HCEC 1CT (cell line): Measurements from ENCODE around the gene MESD.
A peak's percentile ranks its signal among the peaks of the same experiment; 100 is the strongest.

Experiments
- DNase-seq: peaks from one replicate; pipeline ENCODE4 v3.0.0-alpha.2; 2017

MESD gene

DNA sequence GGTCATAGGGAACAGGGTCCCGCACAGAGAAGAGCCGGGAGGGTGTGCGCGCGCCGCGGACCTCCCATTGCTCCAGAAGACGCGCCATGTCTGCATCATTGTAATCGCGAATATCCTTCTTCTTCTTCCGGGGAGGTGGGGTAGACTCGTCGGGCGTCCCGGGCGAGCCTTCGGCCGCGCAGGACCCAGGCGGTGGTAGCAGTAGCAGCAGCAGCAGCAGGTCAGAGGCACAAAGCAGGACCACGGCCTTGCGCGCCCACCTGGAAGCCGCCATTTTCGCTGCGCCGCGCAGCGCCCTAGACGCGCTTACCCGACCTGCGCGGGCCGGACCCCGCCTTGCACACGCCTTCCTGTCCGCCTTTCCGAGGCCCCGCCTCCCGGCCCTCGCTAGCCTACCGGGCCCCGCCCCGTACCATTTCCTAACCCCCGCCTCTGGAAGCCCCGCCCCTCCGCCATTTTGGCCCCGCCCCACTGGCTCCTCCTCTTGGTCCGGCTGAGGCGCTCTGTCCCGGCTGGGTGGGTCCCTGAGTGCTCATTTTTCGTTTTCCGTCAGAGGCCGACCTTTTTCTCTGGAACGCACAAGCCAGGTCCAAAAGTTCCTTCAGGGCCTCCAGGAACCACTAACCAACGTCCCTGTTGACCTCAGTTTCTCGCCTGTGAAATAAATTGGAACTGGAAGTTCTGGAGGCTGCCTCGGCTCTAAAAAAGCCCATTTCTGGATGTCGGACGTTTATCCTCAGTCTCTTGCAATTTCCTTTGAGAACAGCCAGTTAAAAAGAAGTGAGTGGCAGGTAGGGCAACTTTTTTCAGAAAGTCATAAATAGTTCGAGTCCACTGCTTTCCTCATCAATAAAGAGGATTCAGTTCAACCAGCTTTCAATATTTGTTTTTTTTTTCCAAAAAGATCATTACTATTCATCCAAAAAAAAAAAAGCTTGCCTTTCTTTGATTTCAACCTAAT, at the start of gene MESD:
TSS of gene MESD (minus strand) at position 302 of the 961 bp plus-strand sequence. CDS start at position 274, 28 bp downstream.
- DNase-seq, result peak; percentile 96

DNA sequence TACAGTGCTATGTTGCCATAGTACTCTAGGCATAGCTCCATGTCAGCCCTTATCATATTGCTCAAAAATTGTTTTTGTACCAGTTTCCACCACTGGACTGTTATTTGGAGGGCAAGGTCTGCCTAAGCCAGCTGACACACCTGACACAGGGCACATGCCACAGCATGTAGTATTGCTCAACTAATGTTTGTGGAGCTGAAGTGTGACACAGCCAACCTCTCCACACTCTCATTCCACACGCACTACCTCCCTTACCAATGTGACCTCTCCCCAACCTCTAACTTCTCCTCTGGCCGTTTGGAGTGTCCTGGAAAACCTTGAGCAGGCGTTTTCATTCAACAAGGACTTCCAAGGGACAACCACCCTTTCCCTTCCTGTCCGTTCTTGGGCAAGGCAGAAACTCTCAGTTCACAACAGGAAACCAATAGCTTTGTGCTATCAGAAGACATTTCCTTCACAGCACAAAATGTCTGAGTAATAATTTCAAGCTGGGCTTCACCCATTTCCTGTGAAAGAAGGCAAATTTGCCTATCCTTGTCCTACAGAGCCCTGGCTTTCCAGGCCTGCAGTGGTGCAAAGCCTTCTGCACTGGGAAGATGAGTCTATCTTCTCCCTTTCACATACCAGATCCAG, 49.5 kb upstream of the MESD start:
- no peak for DNase-seq

DNA sequence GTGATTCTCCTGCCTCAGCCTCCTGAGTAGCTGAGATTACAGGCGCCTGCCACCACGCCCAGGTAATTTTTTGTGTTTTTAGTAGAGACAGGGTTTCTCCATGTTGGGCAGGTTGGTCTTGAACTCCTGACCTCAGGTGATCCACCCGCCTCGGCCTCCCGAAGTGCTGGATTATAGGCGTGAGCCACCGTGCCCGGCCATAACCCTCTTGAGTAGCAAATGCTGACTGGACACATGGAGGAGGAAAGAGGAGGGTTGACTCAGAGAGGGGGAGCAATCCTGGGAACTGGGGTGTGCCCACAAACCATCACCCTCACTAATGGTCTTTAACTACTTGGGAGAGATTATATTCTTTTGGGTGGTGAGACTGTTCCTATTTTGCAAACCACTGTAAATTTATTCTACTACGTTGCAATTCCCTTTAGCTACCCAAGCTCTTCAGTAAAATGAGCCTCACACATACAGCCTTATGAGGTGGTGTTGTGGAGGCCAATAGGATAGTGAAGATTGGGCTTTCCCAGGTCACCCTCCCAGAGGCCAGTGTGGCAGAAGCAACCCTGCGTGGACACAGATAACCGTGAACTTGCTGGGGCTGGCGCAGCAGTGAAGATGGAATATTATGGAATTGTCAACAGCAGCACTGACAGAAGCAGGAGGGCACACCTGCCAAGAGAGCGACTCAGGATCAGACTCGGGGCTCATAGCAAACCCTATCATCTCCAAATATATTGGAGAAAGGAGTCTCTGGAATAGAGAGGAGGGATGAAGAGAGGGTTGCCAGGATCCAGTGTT, 48.5 kb upstream of the MESD start:
- no peak for DNase-seq

DNA sequence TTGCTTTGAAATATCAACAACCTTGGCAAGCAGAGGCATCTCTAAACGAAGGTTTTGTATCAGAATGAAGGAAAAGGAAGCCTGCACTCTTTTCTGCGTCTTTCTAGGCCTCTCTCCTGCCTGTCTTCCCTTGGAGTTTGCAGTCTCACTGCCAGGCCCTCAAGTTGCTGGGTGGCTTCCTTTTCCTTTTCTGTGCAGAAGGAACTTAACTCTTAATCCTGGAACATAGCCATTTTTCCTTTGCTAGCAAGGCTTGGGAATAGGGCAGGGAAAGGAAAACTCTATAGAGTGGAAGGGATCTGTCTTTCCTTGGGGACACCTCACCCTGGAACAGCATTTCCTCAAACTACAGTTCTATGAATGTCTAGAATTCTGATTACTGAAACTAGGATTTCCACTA, 43.9 kb upstream of the MESD start:
- no peak for DNase-seq

DNA sequence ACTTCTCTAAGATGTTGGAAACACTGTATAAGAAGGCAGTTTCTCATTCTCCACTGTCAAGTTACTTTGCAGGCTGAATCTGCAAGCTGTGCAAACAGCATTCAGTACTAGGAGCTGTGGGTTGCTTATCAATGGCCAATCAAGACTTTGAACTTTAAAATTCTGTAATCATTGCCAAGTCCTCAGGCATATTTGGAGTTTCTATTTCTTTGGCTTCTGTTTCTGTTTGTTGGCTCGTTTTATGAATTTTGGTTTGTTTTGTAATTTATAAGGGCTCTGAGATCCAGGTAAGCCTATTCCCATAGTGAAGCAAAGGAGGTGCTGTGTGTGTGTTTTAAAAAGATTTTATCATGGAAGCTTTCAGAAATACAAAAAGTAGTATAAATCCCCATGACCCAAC, 43.2 kb upstream of the MESD start:
- no peak for DNase-seq

DNA sequence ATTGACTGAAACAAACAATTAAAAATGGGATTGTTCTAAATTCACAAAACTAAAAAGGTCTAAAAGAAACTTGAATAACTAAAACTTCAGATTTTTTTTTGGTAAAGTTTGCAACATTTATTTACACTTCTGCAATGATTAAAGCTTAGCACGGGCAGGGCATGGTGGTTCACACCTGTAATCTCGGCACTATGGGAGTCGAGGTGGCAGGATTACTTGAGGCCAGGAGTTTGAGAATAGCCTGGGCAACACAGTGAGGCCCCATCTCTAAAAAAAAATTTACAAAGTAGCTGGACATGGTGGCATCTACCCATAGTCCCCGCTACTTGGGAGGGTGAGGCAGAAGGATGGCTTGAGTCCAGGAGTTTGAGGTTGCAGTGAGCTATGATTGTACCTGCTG, 42.7 kb upstream of the MESD start:
- DNase-seq, result no peak

DNA sequence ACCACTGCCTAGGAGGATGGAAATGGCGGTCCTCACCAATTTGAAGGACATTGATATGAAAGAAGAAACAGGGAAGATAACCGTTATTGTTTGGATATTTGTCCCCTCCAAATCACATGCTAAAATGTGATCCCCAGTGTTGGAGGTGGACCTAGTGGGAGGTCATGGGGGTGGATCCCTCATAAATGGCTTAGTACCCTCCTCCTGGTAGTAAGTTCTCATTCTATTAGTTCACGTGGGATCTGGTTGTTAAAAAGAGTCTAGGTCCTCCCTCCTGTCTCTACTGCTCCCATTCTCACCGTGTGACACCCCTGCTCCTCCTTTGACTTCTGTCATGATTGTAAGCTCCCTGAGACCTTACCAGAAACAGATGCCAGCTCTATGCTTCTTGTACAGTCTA, 41.6 kb upstream of the MESD start:
- no peak for DNase-seq

DNA sequence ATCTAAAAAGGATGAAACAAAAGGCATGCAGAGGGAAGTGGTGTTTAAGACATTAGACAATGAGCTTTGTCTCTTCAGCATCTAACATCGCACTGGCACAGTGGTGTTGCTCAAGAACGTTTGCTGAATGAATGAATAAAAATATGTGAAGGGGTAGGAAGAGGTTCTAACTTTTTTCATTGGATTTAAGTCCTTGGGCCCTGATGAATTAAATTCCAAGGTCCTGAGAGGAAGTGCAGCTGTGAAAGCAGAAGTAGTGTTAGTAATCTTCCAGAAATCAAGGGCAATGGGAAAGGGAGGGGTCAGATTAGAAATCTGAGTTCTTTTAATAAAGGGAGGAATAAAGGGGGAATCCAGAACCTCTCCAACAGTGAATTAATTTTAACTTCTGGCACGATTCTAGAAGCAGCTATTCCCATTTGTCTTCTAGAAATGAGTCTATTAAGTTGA, 40.7 kb upstream of the MESD start:
- no peak for DNase-seq

DNA sequence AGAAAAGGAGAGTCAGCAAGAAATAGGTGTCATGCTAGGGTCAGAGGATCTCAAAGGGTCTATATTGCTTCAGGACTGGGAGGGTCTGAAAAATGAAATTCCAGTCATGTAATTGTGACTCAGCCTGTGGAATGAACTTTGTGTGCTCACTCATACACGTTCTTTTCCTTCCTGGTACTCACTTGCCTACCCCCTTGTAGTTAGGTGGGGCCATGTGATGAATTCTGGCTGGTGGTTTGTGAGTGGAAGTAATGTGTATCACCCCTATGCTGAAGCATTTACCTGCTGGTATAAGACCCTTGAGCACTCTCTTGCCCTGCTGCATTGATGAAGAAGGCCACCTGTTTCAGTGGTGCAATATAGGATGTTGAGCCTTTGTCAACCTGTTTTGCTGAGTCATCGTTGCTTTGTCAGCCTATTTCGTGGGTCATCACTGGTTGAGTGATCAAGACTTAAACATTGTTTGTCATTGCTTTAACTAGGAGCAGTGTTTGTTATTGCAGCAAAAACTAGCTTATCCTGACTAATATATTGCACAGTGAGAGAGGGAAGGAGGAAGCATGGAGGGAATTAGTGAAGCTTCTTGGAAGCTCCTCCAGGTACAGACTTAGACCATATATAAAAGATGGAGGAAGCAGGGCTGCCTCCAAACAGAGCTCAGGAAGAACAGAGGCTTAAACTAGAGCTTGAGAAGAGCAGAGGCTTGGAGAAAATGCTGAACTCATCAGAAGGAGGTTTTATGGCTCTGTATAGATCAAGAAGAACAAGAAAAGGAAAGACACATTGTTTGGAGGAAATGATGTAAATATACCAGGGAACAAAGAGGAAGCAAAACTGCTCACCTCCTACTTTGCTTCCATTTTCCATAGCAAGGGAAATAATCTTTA, 40.0 kb upstream of the MESD start:
- DNase-seq, result peak; percentile 17

DNA sequence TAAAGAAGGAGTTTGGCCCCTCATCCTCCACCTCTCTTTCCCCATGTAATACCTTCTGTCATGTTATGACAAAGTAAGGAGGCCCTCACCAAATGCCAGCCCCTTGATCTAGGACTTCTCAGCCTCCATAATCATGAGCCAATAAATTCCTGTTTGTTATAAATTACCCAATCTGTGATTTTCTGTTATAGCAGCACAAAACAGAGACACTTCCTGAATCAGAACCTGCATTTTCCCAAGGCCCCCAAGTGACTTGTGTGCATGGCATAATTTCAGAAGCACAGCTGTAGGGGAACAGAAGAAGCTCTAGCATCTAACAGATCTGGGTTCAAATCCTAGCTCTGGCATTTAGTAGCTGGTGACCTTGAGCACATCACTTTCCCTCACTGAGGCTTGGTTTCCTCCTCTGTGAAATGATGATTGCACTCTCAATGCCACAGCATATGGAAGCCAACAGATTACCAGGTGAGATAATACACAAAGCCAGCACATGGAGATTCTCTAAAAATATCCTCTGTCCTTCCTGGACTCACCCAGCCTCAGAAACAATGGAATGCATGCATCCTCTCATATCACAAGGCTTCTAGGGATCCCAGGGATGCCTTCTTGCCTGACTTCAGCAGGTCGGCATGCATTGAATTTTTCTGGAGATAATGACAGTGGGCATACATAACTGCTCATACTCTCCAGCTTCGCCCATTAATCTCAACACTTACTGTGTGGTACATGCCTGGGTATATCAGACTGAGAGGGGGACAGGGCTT, 37.4 kb upstream of the MESD start:
- no peak for DNase-seq

DNA sequence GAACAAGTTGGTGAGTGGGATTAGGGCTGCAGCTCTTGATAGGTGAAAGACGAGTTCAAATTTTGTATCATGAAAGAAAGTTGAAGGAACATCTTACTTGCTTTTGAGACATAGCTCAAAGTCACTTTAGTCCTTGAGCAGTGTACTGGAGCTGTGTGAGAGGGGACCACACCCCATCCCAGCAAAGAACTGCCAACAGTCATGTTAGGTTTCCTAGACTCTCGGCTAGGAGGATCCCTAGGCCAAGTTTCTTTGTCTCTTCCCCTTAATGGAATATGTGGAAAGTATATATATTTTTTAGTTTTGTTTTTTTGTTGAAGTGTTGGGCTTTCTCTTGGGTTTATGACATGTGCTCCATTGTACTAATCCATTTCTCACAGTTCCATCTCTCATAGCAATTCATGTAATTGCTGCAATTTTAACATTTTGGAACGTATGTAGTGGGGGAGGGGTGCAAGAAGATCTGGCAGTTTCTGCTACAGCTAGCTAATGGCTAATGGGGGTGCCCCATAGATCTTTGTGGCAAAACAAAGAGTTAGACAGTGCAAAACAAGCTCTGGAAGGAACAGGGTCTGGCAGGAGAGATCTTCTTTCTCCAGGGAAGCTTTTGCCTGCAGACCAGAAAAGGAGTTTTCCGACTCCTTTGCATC, 36.2 kb upstream of the MESD start:
- DNase-seq, result no peak

DNA sequence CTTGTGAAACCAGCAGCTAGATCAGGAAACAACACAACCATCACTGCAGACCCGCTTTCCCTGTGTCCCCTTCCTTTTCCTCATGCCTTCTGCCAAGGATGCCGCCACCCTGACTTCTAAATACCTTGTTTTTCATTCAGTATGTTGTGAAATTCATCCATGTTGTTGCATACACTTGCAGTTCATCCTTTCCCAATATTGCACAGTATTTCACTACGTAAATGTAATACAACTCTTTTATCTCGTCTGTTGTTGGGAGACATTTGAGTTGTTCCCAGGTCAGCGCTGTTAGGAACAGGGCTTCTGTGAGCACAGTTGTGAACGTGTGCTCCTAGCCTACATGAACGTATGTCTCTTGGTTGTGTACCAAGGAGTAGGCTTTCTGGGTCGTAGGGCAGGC, 35.3 kb upstream of the MESD start:
- no peak for DNase-seq

DNA sequence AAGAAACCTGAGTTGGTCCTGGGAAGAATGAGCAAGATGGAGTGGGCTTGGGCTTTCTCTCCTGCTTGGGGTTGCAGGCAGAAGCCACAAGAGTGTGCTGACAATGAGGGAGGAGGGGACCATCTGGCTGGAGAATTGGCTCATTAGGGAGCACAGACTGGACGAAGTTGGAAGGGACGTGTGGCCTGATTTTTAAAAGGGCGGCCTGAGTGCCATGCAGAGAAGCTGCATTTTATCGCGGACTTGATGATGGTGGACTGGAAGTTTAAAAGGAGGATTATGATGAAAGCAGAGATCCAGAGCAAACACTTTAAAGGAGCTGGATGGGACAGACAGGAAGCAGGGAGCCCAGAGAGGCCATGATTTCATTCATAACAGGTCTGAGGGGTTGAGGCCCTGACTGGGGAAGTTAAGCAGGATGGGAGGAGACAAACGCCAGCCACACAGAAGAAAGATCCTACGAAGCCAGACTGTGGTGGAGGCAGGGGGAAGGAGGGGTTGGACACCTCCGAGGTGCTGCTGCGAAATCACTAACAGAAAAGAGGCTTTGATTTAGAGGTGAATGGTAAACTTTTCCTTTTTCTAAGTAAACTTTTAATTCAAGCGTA, 34.8 kb upstream of the MESD start:
- no peak for DNase-seq

DNA sequence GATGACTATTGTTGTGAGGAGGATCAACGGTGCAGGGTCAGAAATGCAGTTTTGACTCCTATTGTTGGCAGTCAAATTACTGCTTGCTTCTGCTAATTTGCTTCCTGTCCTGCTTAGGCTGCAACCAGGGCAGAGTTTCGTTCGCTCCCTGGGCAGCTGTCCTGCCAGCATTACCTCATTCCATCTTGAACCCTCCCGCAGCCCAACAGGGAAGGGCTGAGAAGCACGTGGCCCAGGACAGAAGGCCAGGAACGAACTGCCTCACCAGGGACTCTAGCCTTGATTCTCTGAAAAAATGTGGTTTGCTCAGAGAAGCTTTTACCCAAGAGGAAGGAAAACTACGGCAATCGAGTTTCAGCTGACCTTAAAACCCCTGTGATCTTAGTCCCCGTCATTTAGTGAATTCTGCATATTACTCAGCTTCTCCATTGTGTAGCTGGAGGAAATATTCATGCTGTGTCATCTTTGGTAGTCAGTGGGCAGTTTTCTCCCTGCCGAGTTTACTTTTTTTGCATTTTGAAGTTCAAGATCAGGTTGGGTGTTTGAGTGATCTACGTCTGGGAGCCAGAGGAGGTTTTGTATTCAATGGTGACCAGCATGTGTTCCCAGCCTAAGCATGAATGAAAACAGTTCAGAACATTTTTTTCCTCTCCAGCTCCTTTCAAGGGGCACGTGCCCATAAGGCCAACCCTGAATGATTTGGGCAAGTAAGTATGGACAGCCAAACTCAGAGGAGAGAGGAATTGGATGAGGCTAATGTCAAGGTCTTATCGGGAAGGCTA, 34.1 kb upstream of the MESD start:
- DNase-seq, result no peak

DNA sequence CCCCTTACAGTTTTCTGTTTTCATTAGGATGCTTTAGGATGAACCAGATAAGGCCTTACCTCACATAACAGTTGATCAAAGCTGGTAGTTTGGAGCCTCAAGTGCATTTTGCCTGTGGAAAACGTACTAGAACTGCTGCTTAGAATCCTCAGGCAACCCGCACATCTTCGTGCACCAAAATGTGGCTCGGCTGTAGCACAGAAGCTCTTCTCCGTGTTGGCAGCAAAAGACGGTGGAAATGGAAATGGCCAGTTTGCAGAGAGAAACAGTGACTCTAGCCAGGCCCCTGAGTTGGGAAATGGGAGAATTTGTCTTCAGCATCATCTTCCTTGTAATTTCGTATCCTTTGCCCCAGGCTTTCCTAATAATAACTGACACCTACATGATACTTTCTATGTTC, 31.7 kb upstream of the MESD start:
- no peak for DNase-seq

DNA sequence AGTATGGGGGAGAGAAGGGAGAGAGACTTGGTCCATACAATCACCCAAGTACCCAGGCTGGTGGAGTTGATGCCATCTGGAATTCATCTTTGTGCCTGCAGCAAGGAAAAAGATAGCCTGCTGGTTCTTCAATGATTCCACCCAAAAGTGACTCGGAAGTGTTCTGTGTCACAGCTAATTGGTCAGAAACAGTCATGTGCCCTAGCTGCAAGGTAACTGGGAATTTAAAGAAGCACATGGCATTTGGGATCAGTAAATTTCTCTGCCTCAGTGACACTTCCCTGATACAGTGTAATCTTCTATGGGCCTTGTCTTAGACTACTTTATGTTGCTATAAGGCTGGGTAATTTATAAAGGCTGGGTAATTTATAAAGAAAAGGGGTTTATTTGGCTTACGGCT, 28.6 kb upstream of the MESD start:
- no peak for DNase-seq

DNA sequence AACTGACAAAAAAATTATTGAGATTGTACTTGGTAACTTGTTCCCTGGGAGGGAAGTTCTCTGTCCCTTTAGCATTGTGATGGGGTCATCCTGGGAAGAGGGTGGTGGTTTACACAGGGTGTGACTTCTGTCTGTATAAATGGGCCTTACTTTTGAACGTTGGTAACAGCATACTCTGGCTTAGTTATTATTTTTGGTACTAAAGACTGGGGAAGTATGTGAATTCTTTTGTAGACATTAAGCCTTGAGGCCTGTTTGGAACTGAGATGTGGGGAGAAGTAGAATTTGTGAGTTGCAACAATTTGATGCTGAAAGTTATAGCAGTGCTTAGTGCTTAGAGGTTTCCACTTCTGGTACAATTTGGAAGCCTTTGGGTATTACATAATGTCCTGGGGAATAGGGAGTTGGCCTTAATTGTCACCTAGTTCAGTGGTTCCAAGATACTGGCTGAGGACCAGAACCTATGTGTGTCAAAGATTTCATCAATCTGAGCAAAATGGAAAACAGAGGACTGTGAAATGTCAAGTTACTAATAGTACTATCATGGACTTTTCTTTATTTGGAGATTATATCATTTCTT, 27.0 kb upstream of the MESD start:
- no peak for DNase-seq

DNA sequence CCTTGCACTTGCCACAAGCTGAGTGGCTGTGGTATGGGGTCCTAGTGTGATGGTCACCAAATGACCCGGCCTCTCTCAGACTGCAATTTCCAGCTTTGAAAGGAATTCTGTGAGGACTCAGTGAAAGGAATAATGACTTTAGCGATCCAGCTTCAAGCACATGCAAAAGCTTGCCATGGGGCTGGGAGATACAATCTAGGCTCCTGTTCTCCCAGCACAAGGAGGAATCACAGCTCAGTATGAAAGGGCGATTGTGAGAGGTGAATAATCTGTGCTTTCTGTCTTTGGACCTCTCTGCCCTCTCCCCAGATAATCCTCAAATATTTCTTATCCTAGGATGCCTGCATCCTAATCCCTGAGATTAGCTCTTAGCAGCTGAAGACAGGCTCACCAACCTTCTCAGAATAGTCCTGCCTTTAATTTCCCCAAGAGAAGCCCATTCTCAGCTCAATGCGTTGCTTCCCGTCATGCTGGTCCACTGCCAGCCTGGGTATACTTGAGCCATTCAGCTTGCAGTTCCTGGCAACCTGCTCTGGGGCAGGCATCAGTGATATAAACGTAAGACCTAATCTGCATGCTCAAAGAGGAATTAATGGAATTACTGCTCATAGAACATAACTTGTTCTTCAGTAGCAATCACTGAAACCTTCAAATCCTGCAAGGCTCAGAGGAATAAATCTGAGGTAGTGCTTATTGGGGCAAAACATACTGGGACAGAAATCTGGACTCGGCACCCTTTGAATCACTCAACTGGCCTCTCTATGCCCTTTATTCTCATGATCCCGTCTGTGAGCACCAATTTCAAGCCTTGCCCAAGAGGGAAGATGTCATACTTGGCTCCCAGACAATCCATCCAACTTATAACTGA, 26.2 kb upstream of the MESD start:
- DNase-seq, result no peak
